Breast epithelium (tissue), 3 donors: ENCODE measurements around the gene HERC2.

ENCODE experiments used
- POLR2A ChIP-seq: fragments of 450-650 bp; IDR thresholded peaks from one replicate; pipeline ENCODE4 v1.6.1; 2016; ENCODE audit warnings: antibody characterized with exemption, mild to moderate bottlenecking, moderate library complexity
- TF ChIP-seq, protein P1 (sequence below), 3 donors: fragments of 450-650 bp; IDR thresholded peaks; one replicate each; pipeline ENCODE4 v1.5.1; 2016 to 2017; ENCODE audit warnings: antibody characterized with exemption in 3 of 3, mild to moderate bottlenecking in 3 of 3, moderate library complexity in 3 of 3

DNA sequence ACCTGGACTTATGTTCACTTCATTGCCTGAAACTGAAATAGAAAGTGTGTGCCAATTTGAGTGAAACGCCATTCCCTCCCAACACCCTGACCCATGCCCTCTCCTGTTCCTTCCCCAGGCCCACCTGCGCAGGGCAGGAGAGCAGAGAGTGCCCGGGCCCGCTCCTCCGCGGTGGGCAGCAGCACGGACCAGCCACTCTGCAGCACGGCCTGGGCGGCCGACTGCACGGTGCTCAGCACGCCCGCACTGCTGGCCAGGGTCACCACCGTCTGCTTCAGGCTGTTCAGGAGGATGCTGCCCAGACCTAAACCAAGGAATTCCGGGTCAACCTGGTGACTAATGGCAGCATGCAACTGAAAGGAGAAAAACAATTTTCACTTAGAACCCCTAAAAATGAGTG lies 66.0 kb downstream of the HERC2 start:
- TF ChIP-seq, protein P1, sequence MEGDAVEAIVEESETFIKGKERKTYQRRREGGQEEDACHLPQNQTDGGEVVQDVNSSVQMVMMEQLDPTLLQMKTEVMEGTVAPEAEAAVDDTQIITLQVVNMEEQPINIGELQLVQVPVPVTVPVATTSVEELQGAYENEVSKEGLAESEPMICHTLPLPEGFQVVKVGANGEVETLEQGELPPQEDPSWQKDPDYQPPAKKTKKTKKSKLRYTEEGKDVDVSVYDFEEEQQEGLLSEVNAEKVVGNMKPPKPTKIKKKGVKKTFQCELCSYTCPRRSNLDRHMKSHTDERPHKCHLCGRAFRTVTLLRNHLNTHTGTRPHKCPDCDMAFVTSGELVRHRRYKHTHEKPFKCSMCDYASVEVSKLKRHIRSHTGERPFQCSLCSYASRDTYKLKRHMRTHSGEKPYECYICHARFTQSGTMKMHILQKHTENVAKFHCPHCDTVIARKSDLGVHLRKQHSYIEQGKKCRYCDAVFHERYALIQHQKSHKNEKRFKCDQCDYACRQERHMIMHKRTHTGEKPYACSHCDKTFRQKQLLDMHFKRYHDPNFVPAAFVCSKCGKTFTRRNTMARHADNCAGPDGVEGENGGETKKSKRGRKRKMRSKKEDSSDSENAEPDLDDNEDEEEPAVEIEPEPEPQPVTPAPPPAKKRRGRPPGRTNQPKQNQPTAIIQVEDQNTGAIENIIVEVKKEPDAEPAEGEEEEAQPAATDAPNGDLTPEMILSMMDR (IDR thresholded peaks at IDR 0.05), result no peak
- no peak for TF ChIP-seq POLR2A
